Hepatocyte (in vitro differentiated cells): ENCODE results near the gene MEIS1.

Source experiments
- CTCF ChIP-seq: fragments of 200-600 bp; sonication (generic); IDR thresholded peaks from 2 replicates; pipeline ENCODE4 v1.5.1; 2016; ENCODE audit warnings: antibody characterized with exemption, mild to moderate bottlenecking; ENCODE audit not compliant: poor library complexity
- EZH2 ChIP-seq: fragments of 200-600 bp; sonication (generic); IDR thresholded peaks from 2 replicates; pipeline ENCODE4 v1.6.1; 2016; ENCODE audit warnings: antibody characterized with exemption, mild to moderate bottlenecking, borderline replicate concordance

DNA sequence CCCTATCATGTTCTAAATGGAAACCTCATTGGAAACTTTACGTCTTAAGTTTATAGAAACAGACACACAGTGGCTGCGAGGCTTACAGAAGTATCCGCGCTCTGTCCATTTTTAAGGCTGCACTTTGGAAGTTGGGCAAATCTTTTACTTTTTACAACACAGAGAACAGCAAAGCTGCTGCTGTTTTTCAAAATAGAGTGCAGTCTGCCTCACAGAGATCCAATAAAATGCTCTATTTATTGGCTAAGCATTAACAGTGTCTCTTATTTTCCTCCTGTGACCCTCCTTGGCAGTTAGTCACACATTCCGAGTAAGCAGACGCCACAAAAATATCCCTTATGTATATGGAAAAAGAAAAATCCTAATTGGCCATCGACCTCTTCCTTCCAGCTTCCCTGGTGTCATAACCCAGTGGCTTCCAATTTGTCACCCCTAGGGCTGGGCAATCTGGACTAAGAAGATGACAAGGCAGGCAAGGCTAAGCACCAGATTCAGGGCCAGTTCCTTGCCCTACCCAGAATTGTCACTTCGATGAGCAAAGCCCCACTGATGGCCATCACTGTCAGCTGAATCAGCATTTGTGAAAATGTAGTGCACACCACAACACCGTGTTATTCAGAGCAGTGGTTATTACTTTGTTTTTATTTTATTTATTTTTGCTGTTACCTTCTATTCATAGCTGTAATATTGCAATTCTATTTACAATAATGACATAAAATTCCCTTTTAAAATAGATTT lies 47.7 kb upstream of the MEIS1 start:
- no peak for TF ChIP-seq CTCF
- TF ChIP-seq EZH2 = no peak
